ENCODE measurements around the gene BNIP1.
"Not testable (repeated sequence)": the region's sequence is repeated elsewhere in the genome, so short reads cannot be mapped to it uniquely, and the experiment has no call there.

Gene BNIP1

GRCh38 chr5:173152547-173152946 is 8.2 kb downstream of the BNIP1 start:
- Mint-ChIP-seq H3K4me1 (ENCODE audit: low read depth) (no peaks in the 10 kb centered on the region), H3K27me3 (no peaks in the 10 kb centered on the region), H3K36me3 (peaks cover 12% of the 10 kb centered on the region), H3K4me3 (no peak overlapping the region), H3K27ac (no peak overlapping the region), H3K9me3 (ENCODE audit: low read depth) (no peaks in the 10 kb centered on the region)

DNA sequence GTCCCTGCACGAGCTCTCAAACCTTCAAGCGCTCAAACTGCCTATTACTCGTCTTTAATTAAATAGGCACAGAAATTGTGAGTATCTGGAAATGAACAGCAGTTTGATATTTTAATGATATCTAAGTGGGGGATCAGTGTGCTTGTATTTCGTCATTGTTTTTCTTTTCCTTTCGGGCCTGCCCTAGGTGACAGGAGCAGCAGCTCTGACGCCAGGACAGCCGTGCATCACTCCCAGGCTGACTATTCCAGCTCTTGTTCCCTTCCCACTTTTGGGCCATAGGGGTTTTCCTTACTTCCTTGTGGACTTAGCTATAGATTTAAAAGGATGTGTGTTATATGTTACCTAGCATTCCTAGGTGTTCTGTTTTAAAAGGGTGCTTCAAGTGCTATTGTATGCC is 9.5 kb downstream of the BNIP1 start:
- no peak overlapping the region for H3K4me3 Mint-ChIP-seq
- H3K4me1 Mint-ChIP-seq (ENCODE audit: low read depth) = no peaks in the 10 kb centered on the region
- no peaks in the 10 kb centered on the region for H3K27me3 Mint-ChIP-seq
- no peak overlapping the region for H3K27ac Mint-ChIP-seq
- H3K36me3 Mint-ChIP-seq = peaks cover 10% of the 10 kb centered on the region
- no peaks in the 10 kb centered on the region for H3K9me3 Mint-ChIP-seq (ENCODE audit: low read depth)

- not testable (repeated sequence) for H3K4me3 Mint-ChIP-seq; H3K9me3 Mint-ChIP-seq (ENCODE audit: low read depth); H3K4me1 Mint-ChIP-seq (ENCODE audit: low read depth); H3K27ac Mint-ChIP-seq; H3K27me3 Mint-ChIP-seq; H3K36me3 Mint-ChIP-seq
Observed at GRCh38 chr5:173154619-173155018, 10.3 kb downstream of the BNIP1 start.

DNA sequence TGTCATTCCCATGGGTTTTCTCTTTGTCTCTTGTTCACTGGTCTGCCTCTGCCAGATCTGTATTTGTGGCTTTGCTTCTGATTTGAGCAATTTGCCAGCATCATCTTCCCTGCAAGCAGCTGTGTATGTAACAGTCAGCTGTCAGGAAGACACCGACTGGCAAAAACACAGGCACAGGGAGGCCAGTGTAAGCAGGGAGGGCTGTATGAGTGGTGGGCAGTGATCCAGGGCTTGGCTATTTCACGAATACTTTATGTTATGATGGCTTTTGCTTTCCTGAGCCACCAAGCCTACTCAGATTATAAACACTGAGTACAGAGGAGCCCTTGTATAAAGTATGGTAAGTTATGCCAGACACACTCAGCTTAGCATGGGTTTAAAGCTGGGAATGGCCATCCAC is 11.6 kb downstream of the BNIP1 start:
- Mint-ChIP-seq H3K27me3 (no peaks in the 10 kb centered on the region), H3K4me3 (no peak overlapping the region), H3K4me1 (ENCODE audit: low read depth) (no peaks in the 10 kb centered on the region), H3K9me3 (ENCODE audit: low read depth) (no peaks in the 10 kb centered on the region), H3K36me3 (peaks cover 5% of the 10 kb centered on the region), H3K27ac (no peak overlapping the region)

DNA sequence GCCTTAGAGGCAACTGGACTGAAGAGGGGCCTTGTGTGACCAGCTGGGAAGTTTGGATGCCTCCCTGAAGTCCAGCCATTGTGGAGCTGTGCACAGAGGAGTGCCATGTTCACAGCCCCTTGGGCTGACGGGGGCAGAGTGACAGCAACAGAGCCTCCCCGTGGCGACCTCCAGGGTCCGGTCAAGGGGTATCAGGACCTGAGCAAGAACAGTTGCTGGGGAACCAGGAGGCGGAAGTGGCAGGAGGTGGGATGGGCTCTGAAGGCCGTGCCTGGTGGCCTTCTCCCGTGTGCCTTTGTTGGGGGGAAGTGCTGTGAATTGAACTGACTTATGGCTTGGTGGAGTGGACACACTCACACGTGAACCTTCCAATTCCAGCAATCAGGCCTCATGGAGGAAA is 14.0 kb downstream of the BNIP1 start:
- peaks cover 2% of the 10 kb centered on the region for H3K36me3 Mint-ChIP-seq
- H3K27ac Mint-ChIP-seq = no peak overlapping the region
- H3K4me3 Mint-ChIP-seq = no peak overlapping the region
- no peaks in the 10 kb centered on the region for H3K27me3 Mint-ChIP-seq
- H3K4me1 Mint-ChIP-seq (ENCODE audit: low read depth) = no peaks in the 10 kb centered on the region
- H3K9me3 Mint-ChIP-seq (ENCODE audit: low read depth) = no peaks in the 10 kb centered on the region

DNA sequence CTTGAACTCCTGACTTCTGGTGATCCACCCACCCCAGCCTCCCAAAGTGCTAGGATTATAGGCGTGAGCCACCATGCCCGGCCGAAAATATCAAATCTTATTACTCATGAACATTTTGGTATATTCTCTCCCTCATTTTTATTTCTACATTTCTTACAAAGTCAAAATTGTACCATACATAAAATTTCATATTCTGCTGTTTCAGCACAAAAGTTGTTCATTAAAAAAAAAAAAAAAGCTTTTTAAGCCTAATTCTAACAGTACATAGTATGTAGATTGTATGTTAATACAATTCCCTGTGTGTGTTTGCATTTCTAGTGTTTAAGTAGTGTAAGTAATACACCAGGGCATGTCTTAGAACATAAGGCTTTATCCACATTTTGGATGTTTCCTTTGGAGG is 14.9 kb downstream of the BNIP1 start:
- Mint-ChIP-seq H3K36me3 (peaks cover 2% of the 10 kb centered on the region), H3K9me3 (ENCODE audit: low read depth) (no peaks in the 10 kb centered on the region), H3K27me3 (no peaks in the 10 kb centered on the region), H3K4me1 (ENCODE audit: low read depth) (no peaks in the 10 kb centered on the region), H3K4me3 (no peak overlapping the region), H3K27ac (no peak overlapping the region)

DNA sequence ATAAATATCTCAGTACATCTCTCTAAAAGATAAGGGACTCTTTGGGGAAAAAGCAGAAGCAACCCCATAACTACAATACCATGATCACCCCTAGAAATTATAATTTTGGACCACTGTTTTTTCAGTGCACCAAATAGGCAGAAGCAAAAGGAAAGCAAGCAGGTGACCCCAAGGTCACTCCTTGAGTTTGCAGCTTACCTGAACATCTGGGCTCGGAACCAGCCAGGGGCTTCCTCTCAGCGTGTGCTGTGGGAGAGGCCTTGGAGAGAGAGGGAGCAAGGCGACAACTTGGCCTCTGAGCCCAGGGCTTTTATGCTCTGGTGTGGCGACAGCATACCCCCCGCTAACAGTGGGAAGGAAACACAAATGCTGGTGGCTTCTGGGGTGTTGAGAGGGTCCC is 16.8 kb downstream of the BNIP1 start:
- Mint-ChIP-seq H3K36me3 (peaks cover 4% of the 10 kb centered on the region), H3K27me3 (no peaks in the 10 kb centered on the region), H3K4me1 (ENCODE audit: low read depth) (no peaks in the 10 kb centered on the region), H3K27ac (no peak overlapping the region), H3K9me3 (ENCODE audit: low read depth) (no peaks in the 10 kb centered on the region), H3K4me3 (no peak overlapping the region)

DNA sequence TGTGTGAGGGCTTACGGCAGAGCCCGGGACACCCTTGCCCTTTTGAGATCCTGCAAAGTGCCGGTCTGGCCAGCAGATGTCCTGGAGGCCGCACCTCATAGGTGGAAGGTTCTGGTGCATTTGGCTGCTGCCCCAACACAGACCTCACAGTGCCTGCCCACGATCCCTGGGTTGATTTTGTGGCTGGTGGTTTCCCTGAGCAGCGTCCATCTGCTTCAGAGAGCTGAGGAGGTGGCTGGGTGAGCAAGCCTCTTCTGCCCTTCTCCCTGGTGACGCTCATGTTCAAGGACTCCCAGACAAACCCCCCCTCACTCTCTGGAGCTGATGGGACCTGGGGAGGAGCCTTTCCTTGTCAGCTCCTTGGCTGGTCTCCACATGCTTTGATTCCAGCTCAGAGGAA is 18.9 kb downstream of the BNIP1 start:
- H3K4me1 Mint-ChIP-seq (ENCODE audit: low read depth) = no peaks in the 10 kb centered on the region
- no peak overlapping the region for H3K27ac Mint-ChIP-seq
- H3K36me3 Mint-ChIP-seq = peaks cover 3% of the 10 kb centered on the region
- H3K27me3 Mint-ChIP-seq = no peaks in the 10 kb centered on the region
- H3K9me3 Mint-ChIP-seq (ENCODE audit: low read depth) = no peaks in the 10 kb centered on the region
- no peak overlapping the region for H3K4me3 Mint-ChIP-seq

DNA sequence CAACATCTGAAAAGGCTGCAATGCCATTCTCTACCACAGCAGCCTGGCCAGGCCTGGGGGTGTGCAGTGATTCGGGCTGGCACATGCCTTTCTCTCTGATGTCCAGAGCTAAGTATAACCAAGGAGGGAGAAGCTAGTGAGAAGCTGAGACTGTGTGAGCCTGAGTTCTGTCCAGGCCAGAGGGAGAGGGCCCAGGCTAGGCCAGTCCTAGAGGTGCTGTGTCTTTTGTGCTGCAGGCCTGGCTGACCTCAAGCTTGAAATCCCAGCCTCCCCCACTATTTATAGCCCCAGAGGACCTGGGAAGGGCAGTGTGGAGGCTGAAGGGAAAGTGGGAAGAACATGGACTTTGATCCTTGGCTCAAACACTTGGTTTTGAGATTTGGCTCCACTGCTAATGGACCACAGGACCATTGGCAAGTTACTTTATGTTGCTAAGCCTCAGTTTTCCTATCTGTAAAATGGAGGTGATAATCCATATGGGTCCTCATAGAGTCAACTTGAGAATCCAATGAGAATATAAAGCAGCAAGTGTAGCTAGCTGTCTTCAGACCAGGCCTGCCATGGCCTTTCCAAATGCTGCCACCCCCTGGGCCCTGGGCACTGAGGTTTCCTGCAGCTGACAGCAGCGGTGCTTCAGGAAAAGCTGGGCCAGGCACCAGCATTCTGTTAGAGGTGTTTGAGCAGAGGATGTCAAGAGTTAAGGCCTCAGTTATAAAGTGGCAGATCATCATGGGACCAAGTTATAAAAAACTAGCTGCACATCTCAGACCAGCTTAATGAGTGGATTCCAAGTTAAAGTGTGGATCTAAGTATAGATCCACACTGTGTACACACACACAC is 21.1 kb downstream of the BNIP1 start:
- no peak overlapping the region for H3K4me3 Mint-ChIP-seq
- H3K4me1 Mint-ChIP-seq (ENCODE audit: low read depth) = no peaks in the 10 kb centered on the region
- H3K27ac Mint-ChIP-seq = no peak overlapping the region
- no peaks in the 10 kb centered on the region for H3K27me3 Mint-ChIP-seq
- peaks cover 2% of the 10 kb centered on the region for H3K36me3 Mint-ChIP-seq
- H3K9me3 Mint-ChIP-seq (ENCODE audit: low read depth) = no peaks in the 10 kb centered on the region

GRCh38 chr5:173172166-173172565 is 27.8 kb downstream of the BNIP1 start:
- no peaks in the 10 kb centered on the region for H3K4me1 Mint-ChIP-seq (ENCODE audit: low read depth)
- H3K4me3 Mint-ChIP-seq = no peak overlapping the region
- H3K27me3 Mint-ChIP-seq = no peaks in the 10 kb centered on the region
- no peaks in the 10 kb centered on the region for H3K9me3 Mint-ChIP-seq (ENCODE audit: low read depth)
- no peak overlapping the region for H3K27ac Mint-ChIP-seq
- H3K36me3 Mint-ChIP-seq = peaks cover 4% of the 10 kb centered on the region

DNA sequence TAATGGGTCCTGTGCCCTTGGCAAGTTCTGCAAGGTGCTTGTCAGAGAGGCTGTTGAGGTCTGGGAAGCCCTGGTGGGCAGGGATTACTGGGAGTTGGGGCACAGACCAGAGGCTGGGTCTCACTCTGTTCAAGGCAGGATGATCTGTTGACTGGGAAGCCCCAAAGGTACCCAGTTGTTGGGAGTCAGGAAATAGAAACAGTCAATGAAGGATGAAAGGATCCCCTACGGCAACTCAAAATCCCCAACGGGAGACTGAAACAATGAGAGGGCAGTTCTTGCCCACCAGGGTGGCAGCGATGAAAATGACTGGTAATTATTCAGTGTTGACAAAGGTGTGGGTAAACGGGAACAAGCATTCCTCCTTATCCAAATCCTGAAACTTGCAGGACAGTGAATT is 31.2 kb downstream of the BNIP1 start:
- no peak overlapping the region for H3K4me3 Mint-ChIP-seq
- H3K9me3 Mint-ChIP-seq (ENCODE audit: low read depth) = no peaks in the 10 kb centered on the region

DNA sequence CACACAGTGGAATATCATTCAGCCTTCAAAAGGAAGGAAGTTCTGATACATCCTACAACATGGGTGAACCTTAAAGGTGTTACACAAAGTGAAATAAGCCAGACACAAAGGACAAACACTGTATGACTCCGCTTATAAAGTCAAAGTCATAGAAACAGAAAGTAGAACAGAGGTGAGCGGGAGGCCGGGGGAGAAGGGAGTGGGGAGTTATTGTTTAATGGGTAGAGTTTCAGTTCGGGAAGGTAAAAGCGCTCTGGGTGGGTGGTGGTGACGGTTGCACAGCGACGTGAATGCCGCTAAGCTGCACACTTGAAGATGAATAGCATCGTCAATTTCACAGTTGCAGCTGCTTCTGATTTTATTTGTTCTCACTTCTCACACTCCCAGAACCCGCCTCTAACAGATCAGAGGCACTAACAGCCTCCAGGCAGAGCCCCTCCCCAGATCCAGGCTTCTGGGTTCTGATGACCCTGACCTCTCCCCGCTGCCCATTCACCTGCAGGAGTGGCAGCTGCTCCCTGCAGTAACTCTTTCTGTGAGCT is 34.1 kb downstream of the BNIP1 start:
- H3K4me1 Mint-ChIP-seq (ENCODE audit: low read depth) = no peaks in the 10 kb centered on the region
- H3K4me3 Mint-ChIP-seq = no peak overlapping the region
- H3K27ac Mint-ChIP-seq = no peak overlapping the region

More for the DNA sequence above, 31.2 kb downstream of the BNIP1 start:
- Mint-ChIP-seq H3K4me1 (ENCODE audit: low read depth) (no peaks in the 10 kb centered on the region), H3K27me3 (peaks cover 3% of the 10 kb centered on the region), H3K36me3 (peaks cover 12% of the 10 kb centered on the region), H3K27ac (no peak overlapping the region)

GRCh38 chr5:173180331-173180730 is 36.0 kb downstream of the BNIP1 start:
- H3K9me3 Mint-ChIP-seq (ENCODE audit: low read depth) = no peaks in the 10 kb centered on the region
- no peak overlapping the region for H3K27ac Mint-ChIP-seq
- no peak overlapping the region for H3K4me3 Mint-ChIP-seq
- H3K4me1 Mint-ChIP-seq (ENCODE audit: low read depth) = no peaks in the 10 kb centered on the region
- H3K27me3 Mint-ChIP-seq = peaks cover 5% of the 10 kb centered on the region
- H3K36me3 Mint-ChIP-seq = peaks cover 10% of the 10 kb centered on the region

More for the DNA sequence above, 34.1 kb downstream of the BNIP1 start:
- H3K27me3 Mint-ChIP-seq = peaks cover 5% of the 10 kb centered on the region
- no peaks in the 10 kb centered on the region for H3K9me3 Mint-ChIP-seq (ENCODE audit: low read depth)
- H3K36me3 Mint-ChIP-seq = peaks cover 12% of the 10 kb centered on the region

DNA sequence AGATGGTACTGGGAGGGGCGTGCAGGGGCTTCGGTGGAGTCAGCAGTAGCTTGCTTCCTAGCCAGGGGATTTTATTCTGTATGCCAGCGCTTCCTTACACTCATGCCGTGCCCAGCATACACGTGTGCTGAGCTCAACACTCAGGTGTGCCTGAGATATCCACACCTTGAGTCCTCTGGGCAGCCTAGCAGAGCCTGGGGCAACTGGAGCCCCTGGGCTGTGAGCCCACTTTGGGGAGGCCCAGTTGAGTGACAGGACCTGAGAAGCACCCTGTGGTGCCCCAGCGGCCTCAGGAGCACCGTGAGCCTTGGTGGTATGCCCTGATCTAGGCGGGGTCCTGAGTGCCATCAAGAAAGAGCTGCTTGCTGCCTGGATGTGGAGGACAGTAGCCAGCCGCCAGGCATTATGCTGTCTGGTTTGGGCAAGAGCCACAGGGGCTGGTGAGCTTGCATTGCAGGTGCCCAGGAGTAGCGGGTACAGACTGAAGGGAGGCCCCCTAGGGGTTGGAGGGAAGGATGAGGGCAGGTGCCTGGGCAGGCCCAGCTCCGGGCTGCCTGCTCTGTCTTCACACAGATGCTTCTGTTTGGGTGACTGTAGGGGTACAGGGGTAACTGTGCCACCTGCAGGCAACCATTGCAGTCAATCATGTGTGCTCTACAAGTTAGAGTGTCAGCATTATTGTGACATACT is 42.9 kb downstream of the BNIP1 start:
- no peak overlapping the region for H3K4me3 Mint-ChIP-seq

DNA sequence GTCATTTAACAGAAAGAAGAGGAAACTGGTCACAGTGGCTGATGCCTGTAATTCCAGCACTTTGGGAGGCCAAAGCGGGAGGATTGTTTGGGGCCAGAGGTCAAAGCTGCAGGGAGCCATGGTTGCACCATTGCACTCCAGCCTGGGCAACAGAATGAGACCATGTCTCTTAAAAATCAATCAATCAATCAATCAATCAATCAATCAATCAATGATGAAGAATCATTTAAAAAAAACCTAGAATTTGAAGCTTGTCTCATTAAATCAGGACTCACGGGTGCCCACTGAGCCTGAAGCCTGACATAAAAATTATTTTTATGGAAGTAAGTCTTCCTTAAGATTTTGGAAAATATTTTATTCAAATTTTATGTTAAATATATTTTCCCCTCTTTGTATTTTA is 43.9 kb downstream of the BNIP1 start:
- Mint-ChIP-seq H3K27ac (no peak overlapping the region), H3K9me3 (ENCODE audit: low read depth) (no peaks in the 10 kb centered on the region), H3K27me3 (peaks cover 4% of the 10 kb centered on the region), H3K36me3 (no peaks in the 10 kb centered on the region), H3K4me3 (no peak overlapping the region), H3K4me1 (ENCODE audit: low read depth) (no peaks in the 10 kb centered on the region)

More for the DNA sequence above, 42.9 kb downstream of the BNIP1 start:
- Mint-ChIP-seq H3K9me3 (ENCODE audit: low read depth) (no peaks in the 10 kb centered on the region), H3K4me1 (ENCODE audit: low read depth) (no peaks in the 10 kb centered on the region), H3K36me3 (no peaks in the 10 kb centered on the region), H3K27me3 (peaks cover 4% of the 10 kb centered on the region), H3K27ac (no peak overlapping the region)
